ENCODE results near the gene NUDT8.
"Not testable (repeated sequence)": the region's sequence is repeated elsewhere in the genome, so short reads cannot be mapped to it uniquely, and the experiment has no call there.

Gene NUDT8

GRCh38 chr11:67627812-67628624 is 1.7 kb downstream of the NUDT8 start:
- no peak for DNase-seq

- no peak for DNase-seq
Observed at GRCh38 chr11:67627441-67627811, 2.3 kb downstream of the NUDT8 start.

GRCh38 chr11:67626970-67627369 is 2.8 kb downstream of the NUDT8 start:
- DNase-seq, result no peak

GRCh38 chr11:67626131-67626833 is 3.5 kb downstream of the NUDT8 start:
- DNase-seq, result not testable (repeated sequence)

GRCh38 chr11:67623795-67624194 is 5.9 kb downstream of the NUDT8 start:
- not testable (repeated sequence) for DNase-seq

- not testable (repeated sequence) for DNase-seq
Observed at GRCh38 chr11:67622905-67623304, 6.8 kb downstream of the NUDT8 start.

- DNase-seq, result not testable (repeated sequence)
Observed at GRCh38 chr11:67621928-67622327, 7.8 kb downstream of the NUDT8 start.

- not testable (repeated sequence) for DNase-seq
Observed at GRCh38 chr11:67620621-67621020, 9.1 kb downstream of the NUDT8 start.

GRCh38 chr11:67619683-67620618 is 9.8 kb downstream of the NUDT8 start:
- not testable (repeated sequence) for DNase-seq

- not testable (repeated sequence) for DNase-seq
Observed at GRCh38 chr11:67618901-67619659, 10.7 kb downstream of the NUDT8 start.

GRCh38 chr11:67617243-67617953 is 12.3 kb downstream of the NUDT8 start:
- no peak for DNase-seq

GRCh38 chr11:67616431-67617242 is 13.1 kb downstream of the NUDT8 start:
- no peak for DNase-seq

GRCh38 chr11:67615728-67616430 is 13.9 kb downstream of the NUDT8 start:
- DNase-seq, result no peak

- no peak for DNase-seq
Observed at GRCh38 chr11:67614730-67615714, 14.7 kb downstream of the NUDT8 start.

- peak; percentile 55 for DNase-seq
Observed at GRCh38 chr11:67613960-67614715, 15.6 kb downstream of the NUDT8 start.

- no peak for DNase-seq
Observed at GRCh38 chr11:67613313-67613959, 16.3 kb downstream of the NUDT8 start.

- no peak for DNase-seq
Observed at GRCh38 chr11:67612751-67613150, 17.0 kb downstream of the NUDT8 start.
